OCI-LY1 (cell line): ENCODE results near the gene DUOX1.

Experiments
- H2AFZ ChIP-seq: fragments of 200-600 bp; sonication (generic), shearing (Covaris generic); 2 replicates; pipeline ENCODE4 v1.6.0; 2014; ENCODE audit warnings: antibody characterized with exemption, mild to moderate bottlenecking, low read length
- H3F3A ChIP-seq: fragments of 200-600 bp; sonication (generic), shearing (Covaris generic); 2 replicates; pipeline ENCODE4 v1.6.0; 2014; ENCODE audit warnings: mild to moderate bottlenecking, antibody characterized with exemption, low read length, moderate library complexity; ENCODE audit not compliant: insufficient read depth
- H3K27ac ChIP-seq: fragments of 200-600 bp; sonication (generic); 2 replicates; pipeline ENCODE4 v1.5.1; 2014; ENCODE audit warnings: low read length, mixed run types, mild to moderate bottlenecking, low read depth; ENCODE audit not compliant: poor library complexity, severe bottlenecking
- H3K27me3 ChIP-seq: fragments of 200-600 bp; sonication (generic); 2 replicates; pipeline ENCODE4 v1.6.0; 2014; ENCODE audit warnings: antibody characterized with exemption, mild to moderate bottlenecking, low read length, moderate library complexity; ENCODE audit not compliant: insufficient read depth
- H3K36me3 ChIP-seq: fragments of 200-600 bp; sonication (generic); 2 replicates; pipeline ENCODE4 v1.6.1; 2014; ENCODE audit warnings: mild to moderate bottlenecking, antibody characterized with exemption, low read length, moderate library complexity, mixed read lengths; ENCODE audit not compliant: insufficient read depth
- H3K4me1 ChIP-seq: fragments of 200-600 bp; sonication (generic); 2 replicates; pipeline ENCODE4 v1.5.1; 2014; ENCODE audit warnings: mild to moderate bottlenecking, low read length, moderate library complexity; ENCODE audit not compliant: insufficient read depth, severe bottlenecking
- H3K4me2 ChIP-seq: fragments of 200-600 bp; sonication (generic), shearing (Covaris generic); 2 replicates; pipeline ENCODE4 v1.6.1; 2014; ENCODE audit warnings: low read length
- H3K4me3 ChIP-seq: fragments of 200-600 bp; sonication (generic); 2 replicates; pipeline ENCODE4 v1.5.1; 2014; ENCODE audit warnings: low read length, low read depth, mild to moderate bottlenecking, mixed read lengths; ENCODE audit not compliant: poor library complexity, severe bottlenecking
- H3K79me2 ChIP-seq: fragments of 200-600 bp; shearing (Covaris generic); 2 replicates; pipeline ENCODE4 v1.6.1; 2016; ENCODE audit warnings: mixed run types, low read length, mixed read lengths; ENCODE audit not compliant: insufficient read depth
- H3K9ac ChIP-seq: fragments of 200-600 bp; sonication (generic), shearing (Covaris generic); 2 replicates; pipeline ENCODE4 v1.6.1; 2014; ENCODE audit warnings: mild to moderate bottlenecking, low read length, mixed read lengths
- H3K9me2 ChIP-seq: fragments of 200-600 bp; sonication (generic), shearing (Covaris generic); 2 replicates; pipeline ENCODE4 v1.6.1; 2014; ENCODE audit warnings: low read depth, mild to moderate bottlenecking, low read length, mixed read lengths
- H3K9me3 ChIP-seq: fragments of 200-600 bp; shearing (Covaris generic); 2 replicates; pipeline ENCODE4 v1.6.1; 2014; ENCODE audit warnings: low read length, mixed read lengths
- H4K20me1 ChIP-seq: fragments of 200-600 bp; sonication (generic), shearing (Covaris generic); 2 replicates; pipeline ENCODE4 v1.6.0; 2016; ENCODE audit warnings: mild to moderate bottlenecking, low read length; ENCODE audit not compliant: insufficient read depth
- CTCF ChIP-seq: fragments of 200-600 bp; sonication (generic), shearing (Covaris generic); IDR thresholded peaks from 2 replicates; pipeline ENCODE4 v1.5.1; 2017; ENCODE audit warnings: mild to moderate bottlenecking, antibody characterized with exemption, low read length, moderate library complexity, mixed read lengths
- EZH2 ChIP-seq: fragments of 200-600 bp; sonication (generic), shearing (Covaris generic); IDR thresholded peaks from 2 replicates; pipeline ENCODE4 v1.8.0; 2017; ENCODE audit warnings: borderline replicate concordance, mixed run types, mild to moderate bottlenecking, antibody characterized with exemption, low read length, moderate library complexity, mixed read lengths

Gene DUOX1

GRCh38 chr15:45150481-45150880 is 20.7 kb downstream of the DUOX1 start:
- no peak for TF ChIP-seq CTCF
- no peak for TF ChIP-seq EZH2
- no peaks in the 10 kb centered on the region for H3F3A ChIP-seq
- no peak overlapping the region for H3K9ac ChIP-seq
- no peaks in the 10 kb centered on the region for H3K36me3 ChIP-seq
- no peak overlapping the region for H3K4me3 ChIP-seq
- no peaks in the 10 kb centered on the region for H3K9me3 ChIP-seq
- H3K4me1 ChIP-seq, result no peaks in the 10 kb centered on the region
- no peak overlapping the region for H3K4me2 ChIP-seq
- H3K27me3 ChIP-seq, result no peaks in the 10 kb centered on the region
- H4K20me1 ChIP-seq, result no peaks in the 10 kb centered on the region
- no peak overlapping the region for H3K27ac ChIP-seq
- H3K9me2 ChIP-seq, result no peaks in the 10 kb centered on the region
- H3K79me2 ChIP-seq, result no peaks in the 10 kb centered on the region
- no peak overlapping the region for H2AFZ ChIP-seq

GRCh38 chr15:45150997-45151396 is 21.2 kb downstream of the DUOX1 start:
- Histone ChIP-seq H3K4me1 (no peaks in the 10 kb centered on the region), H3F3A (no peaks in the 10 kb centered on the region), H4K20me1 (no peaks in the 10 kb centered on the region), H3K36me3 (no peaks in the 10 kb centered on the region), H3K9ac (no peak overlapping the region), H3K4me2 (no peak overlapping the region), H3K27me3 (no peaks in the 10 kb centered on the region), H3K4me3 (no peak overlapping the region), H3K79me2 (no peaks in the 10 kb centered on the region), H3K27ac (no peak overlapping the region), H3K9me3 (no peaks in the 10 kb centered on the region), H3K9me2 (no peaks in the 10 kb centered on the region), H2AFZ (no peak overlapping the region)
- TF ChIP-seq EZH2, result no peak
- no peak for TF ChIP-seq CTCF

GRCh38 chr15:45151998-45152828 is 22.4 kb downstream of the DUOX1 start:
- no peaks in the 10 kb centered on the region for H4K20me1 ChIP-seq
- H3K9me2 ChIP-seq, result no peaks in the 10 kb centered on the region
- no peak overlapping the region for H3K4me2 ChIP-seq
- H3K27ac ChIP-seq, result no peak overlapping the region
- H3K27me3 ChIP-seq, result no peaks in the 10 kb centered on the region
- H3K4me3 ChIP-seq, result no peak overlapping the region
- no peak overlapping the region for H2AFZ ChIP-seq
- H3K9me3 ChIP-seq, result no peaks in the 10 kb centered on the region
- TF ChIP-seq CTCF (no peak), EZH2 (no peak)
- no peaks in the 10 kb centered on the region for H3F3A ChIP-seq
- no peaks in the 10 kb centered on the region for H3K36me3 ChIP-seq
- no peaks in the 10 kb centered on the region for H3K79me2 ChIP-seq
- H3K9ac ChIP-seq, result no peak overlapping the region
- H3K4me1 ChIP-seq, result no peaks in the 10 kb centered on the region
